Measurements from ENCODE around the gene LEMD1.

LEMD1 gene

GRCh38 chr1:205353612-205354011 lies 68.2 kb downstream of the LEMD1 start:
- DNase-seq: no peak

- no peak for DNase-seq
Observed at GRCh38 chr1:205353191-205353590, 68.7 kb downstream of the LEMD1 start.

GRCh38 chr1:205351984-205352713 lies 69.7 kb downstream of the LEMD1 start:
- no peak for DNase-seq

- DNase-seq: no peak
Observed at GRCh38 chr1:205350691-205351141, 71.1 kb downstream of the LEMD1 start.

GRCh38 chr1:205350124-205350523 lies 71.7 kb downstream of the LEMD1 start:
- no peak for DNase-seq

- no peak for DNase-seq
Observed at GRCh38 chr1:205348554-205349487, 73.0 kb downstream of the LEMD1 start.

- no peak for DNase-seq
Observed at GRCh38 chr1:205346956-205347574, 74.8 kb downstream of the LEMD1 start.

GRCh38 chr1:205345761-205346160 lies 76.1 kb downstream of the LEMD1 start:
- DNase-seq: no peak

GRCh38 chr1:205344066-205344928 lies 77.6 kb downstream of the LEMD1 start:
- DNase-seq: peak in 2 of 5 donors; percentile 32 to 35

- no peak for DNase-seq
Observed at GRCh38 chr1:205343431-205344065, 78.3 kb downstream of the LEMD1 start.

- no peak for DNase-seq
Observed at GRCh38 chr1:205342986-205343385, 78.9 kb downstream of the LEMD1 start.

GRCh38 chr1:205340676-205341075 lies 81.2 kb downstream of the LEMD1 start:
- no peak for DNase-seq

GRCh38 chr1:205339717-205340116 lies 82.1 kb downstream of the LEMD1 start:
- DNase-seq: peak in 1 of 5 donors; percentile 38

GRCh38 chr1:205339197-205339702 lies 82.6 kb downstream of the LEMD1 start:
- no peak for DNase-seq

- DNase-seq: no peak
Observed at GRCh38 chr1:205338011-205338410, 83.8 kb downstream of the LEMD1 start.

GRCh38 chr1:205337481-205337880 lies 84.4 kb downstream of the LEMD1 start:
- DNase-seq: no peak

GRCh38 chr1:205335692-205336091 lies 86.2 kb downstream of the LEMD1 start:
- DNase-seq: peak; percentile 48 to 74 (median 65)

GRCh38 chr1:205332015-205332791 lies 89.7 kb downstream of the LEMD1 start:
- DNase-seq: no peak
